Measurements from ENCODE around the gene AGAP1. TPM values are rescaled to one million over a fixed set of nuclear protein-coding genes. Genes with fewer than 3 reads are reported as not detected.

AGAP1 gene
- total and polyA plus RNA-seq, 2 donors (not counting 3 experiments of a cell fraction or from before 2014, with no cell fraction given), result 10.2 to 20.9 TPM

GRCh38 chr2:235623752-235624151, 129.9 kb downstream of the AGAP1 start:
- DNase-seq (ENCODE audit: low read depth, low spot score) (no peak), FAIRE-seq (no peak)
- CTCF ChIA-PET, result no interaction called here
- POLR2A ChIA-PET, result no interaction called here
- Histone ChIP-seq H3K9ac (replicated peaks; ENCODE audit: extremely low read depth, insufficient read depth, low read length) (no peak overlapping the region), H3K4me2 (ENCODE audit: insufficient read depth, low read length) (no peak overlapping the region), H3K79me2 (ENCODE audit: control insufficient read depth, insufficient read depth, low read length) (no peaks in the 10 kb centered on the region), H3K4me3 (replicated peaks in 1 of 3; ENCODE audit: insufficient read depth in 1 of 3, low read depth in 1 of 3, low read length in 3 of 3) (no peak overlapping the region), H3K9me3 (replicated peaks; ENCODE audit: control insufficient read depth, insufficient read depth, low read length) (no peaks in the 10 kb centered on the region), H2AFZ (ENCODE audit: low read depth, low read length) (no peak overlapping the region), H3K27ac (ENCODE audit: insufficient read depth, low read depth, low read length) (no peak overlapping the region), H4K20me1 (replicated peaks; ENCODE audit: control insufficient read depth, extremely low read depth, insufficient read depth, low read length) (no peaks in the 10 kb centered on the region), H3K36me3 (ENCODE audit: control insufficient read depth in 2 of 2, extremely low read depth in 1 of 2, insufficient read depth in 2 of 2, low read length in 2 of 2) (no peaks in the 10 kb centered on the region), H3K9me1 (replicated peaks; ENCODE audit: control insufficient read depth, extremely low read depth, insufficient read depth, low read length) (no peaks in the 10 kb centered on the region), H3K27me3 (ENCODE audit: control insufficient read depth in 2 of 2, insufficient read depth in 2 of 2, low read length in 2 of 2) (no peaks in the 10 kb centered on the region), H3K4me1 (ENCODE audit: control insufficient read depth, extremely low read depth, insufficient read depth, low read length) (no peaks in the 10 kb centered on the region)
- BruUV-seq (replicated peaks), result no TSS peak
- intact Hi-C loops (cut with micrococcal nuclease) (no loop called here), dilution Hi-C loops (cut with MboI; ENCODE audit: extremely low pct_ligation_motif_present, low sequenced_read_pairs) (no loop called here)
- TF ChIP-seq MAX (IDR thresholded peaks at IDR 0.05; ENCODE audit: insufficient read depth, insufficient read length) (no peak), POLR2AphosphoS5 (IDR thresholded peaks at IDR 0.05; ENCODE audit: insufficient read depth, low read depth, low read length) (no peak), MYC (IDR thresholded peaks at IDR 0.05; ENCODE audit: low read depth, low read length) (no peak), JUN (IDR thresholded peaks at IDR 0.05; ENCODE audit: borderline replicate concordance, insufficient read depth, insufficient read length, low read depth) (no peak), CTCF (IDR thresholded peaks at IDR 0.05; ENCODE audit: extremely low read depth in 1 of 2, insufficient read depth in 1 of 2, low read depth in 1 of 2, low read length in 2 of 2) (no peak), FOS (IDR thresholded peaks at IDR 0.05; ENCODE audit: borderline replicate concordance, insufficient read depth, low read length) (no peak), GATA2 (IDR thresholded peaks at IDR 0.05; ENCODE audit: insufficient read depth, insufficient read length, low read depth, low read length) (no peak)

Measured in endothelial cell of umbilical vein (primary cell).